GM12891 (cell line): ENCODE measurements around the gene ABCA2.

ENCODE experiments used
- POLR2A ChIP-seq: IDR thresholded peaks from 2 replicates; pipeline ENCODE4 v1.6.1; 2011; ENCODE audit warnings: low read depth, low read length, control low read depth
- POLR2AphosphoS5 ChIP-seq: IDR thresholded peaks from 2 replicates; pipeline ENCODE4 v1.6.1; 2011; ENCODE audit warnings: low read depth, low read length, control low read depth
- TAF1 ChIP-seq: IDR thresholded peaks from 2 replicates; pipeline ENCODE4 v1.6.1; 2011; ENCODE audit warnings: low read depth, low read length, control low read depth

- no peak for TF ChIP-seq POLR2A
- TF ChIP-seq POLR2AphosphoS5 = no peak
- TF ChIP-seq TAF1 = no peak
Measured at GRCh38 chr9:137054932-137055384, 26.9 kb upstream of the ABCA2 start.
